HG02870 (cell line): ENCODE data around the gene KCNIP4.

Experiments used
- ATAC-seq: cut with Tn5 transposase; IDR thresholded peaks from one replicate; pipeline ENCODE4 v1.9.1; 2021; ENCODE audit warnings: mild to moderate bottlenecking, moderate library complexity; ENCODE audit not compliant: unreplicated experiment

The KCNIP4 gene

DNA sequence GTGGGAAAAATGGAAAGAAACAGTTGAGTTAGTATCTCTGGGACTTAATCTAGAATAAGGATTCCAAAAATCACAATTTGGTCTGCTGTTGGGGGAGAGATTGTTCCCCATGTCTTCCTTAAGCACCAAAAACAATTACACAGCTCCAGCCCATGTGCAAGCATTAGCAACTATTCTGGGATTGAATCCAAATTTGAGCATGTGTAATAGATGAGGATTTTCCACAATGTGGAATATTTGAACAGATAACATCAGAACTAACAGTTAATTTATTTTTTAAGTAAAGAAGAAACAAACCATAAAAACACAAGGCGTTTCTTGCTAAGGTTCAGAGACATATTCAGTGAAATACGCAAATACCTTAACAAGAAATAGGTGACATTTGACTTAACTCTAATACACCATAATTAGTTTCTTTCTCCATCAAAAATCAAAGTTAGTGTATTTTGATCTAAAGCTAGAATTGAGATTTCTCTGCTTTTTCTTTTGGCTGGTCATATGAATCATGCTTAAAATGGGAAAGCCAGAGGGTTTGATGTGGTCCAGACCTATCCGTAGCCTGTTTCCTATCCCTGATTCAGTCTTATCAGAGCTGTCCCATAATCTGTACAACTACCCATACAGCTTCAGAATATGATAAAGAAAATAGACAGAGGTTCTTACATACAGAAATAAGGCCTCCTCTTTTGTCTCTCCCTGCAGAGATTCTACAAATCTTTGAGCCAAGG, 834.9 kb downstream of the KCNIP4 start:
- no peak for ATAC-seq

DNA sequence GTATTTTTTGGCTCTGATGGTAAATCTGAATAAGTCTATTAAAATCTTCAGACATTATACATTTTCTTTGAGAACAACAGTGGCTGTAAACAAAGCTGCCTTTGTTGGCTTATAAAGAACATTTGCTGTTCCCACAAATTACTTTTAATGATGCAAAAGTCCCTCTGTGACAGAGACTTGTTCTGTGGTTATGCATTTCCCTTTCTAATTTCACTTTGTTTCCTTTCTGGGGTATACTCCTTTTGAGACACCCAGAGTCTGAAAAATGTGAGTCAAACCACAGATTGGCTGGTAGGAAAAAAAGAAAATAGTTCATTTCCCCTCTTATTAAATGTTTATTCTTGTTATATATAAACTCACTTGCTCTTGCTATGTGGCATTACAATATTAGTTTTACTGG, 845.9 kb downstream of the KCNIP4 start:
- ATAC-seq, result no peak

DNA sequence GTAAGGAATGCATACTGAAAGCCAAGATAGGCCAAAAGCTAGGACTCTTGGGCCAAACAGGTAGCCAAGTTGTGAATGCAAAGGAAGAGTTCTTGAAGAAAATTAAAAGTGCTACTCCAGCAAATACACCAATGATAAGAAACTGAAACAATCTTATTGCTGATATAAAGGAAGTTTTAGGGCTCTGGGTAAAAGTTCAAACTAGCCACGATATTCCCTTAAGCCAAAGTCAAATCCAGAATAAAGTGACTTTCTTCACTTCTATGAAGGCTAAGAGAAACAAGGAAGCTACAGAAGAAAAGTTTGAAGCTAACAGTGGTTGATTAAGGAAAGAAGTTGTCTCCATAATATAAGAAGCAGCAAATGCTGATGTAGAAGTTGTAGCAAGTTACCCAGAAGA, 850.7 kb downstream of the KCNIP4 start:
- no peak for ATAC-seq

DNA sequence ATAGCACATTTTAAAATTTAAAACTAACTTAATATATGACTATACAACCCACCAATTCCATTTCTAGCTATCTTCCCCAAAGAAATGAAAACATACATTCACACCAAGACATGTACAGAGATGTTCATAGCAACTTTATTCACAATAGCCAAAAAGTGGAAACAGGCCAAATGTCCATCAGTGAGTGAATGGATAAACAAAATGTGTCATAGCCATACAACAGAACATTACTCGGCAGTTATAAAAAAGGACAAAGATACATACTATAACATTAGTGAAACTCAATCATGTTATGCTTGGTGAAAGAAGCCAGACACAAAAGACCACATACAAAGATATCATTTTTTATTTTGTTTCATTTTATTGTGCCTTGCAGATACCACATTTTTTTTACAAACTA, 851.5 kb downstream of the KCNIP4 start:
- no peak for ATAC-seq

DNA sequence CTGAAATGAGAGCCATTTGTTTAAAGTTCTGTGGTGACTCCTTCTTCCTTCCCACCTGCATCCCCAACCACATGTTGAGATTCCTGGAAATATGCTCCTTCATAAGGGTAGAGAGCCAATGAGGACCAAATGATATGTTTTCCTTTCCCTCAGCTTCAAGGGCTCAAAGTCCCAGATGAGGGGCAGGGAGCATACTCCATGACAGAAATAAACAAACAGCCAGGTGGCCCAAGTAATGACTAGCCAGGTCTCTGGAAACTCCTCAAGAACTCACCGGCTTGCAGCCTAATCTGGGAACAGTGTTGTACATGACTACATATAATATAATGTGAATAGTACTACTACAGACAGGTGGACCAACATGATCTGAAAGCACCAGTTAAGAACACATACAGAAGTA, 856.0 kb downstream of the KCNIP4 start:
- ATAC-seq, result no peak

DNA sequence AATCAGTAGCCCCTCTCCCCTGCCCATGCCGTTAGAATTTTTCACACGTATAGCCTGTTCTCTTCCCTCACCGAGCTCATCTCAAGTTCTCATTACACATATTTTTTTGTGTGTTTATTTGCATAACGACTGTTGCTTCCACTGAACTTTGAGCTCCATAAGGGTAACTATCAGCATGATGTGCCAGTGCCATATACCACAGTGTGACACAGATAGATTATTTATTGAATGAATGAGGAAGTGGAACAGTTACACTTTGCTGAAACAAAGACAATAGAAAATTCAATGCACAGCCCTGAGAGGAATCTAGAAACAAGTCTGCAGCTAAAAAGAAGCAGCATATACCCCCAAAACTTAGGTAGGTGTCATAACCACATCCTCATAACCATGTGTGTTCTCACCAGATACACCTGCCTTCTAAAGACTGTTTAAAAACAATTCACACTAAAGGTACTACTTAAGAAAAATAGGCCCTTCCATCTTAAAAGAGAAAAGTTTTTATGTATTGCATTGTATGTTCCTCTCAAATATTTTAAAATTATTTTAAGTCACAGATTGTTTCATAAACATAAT, 858.4 kb downstream of the KCNIP4 start:
- no peak for ATAC-seq

DNA sequence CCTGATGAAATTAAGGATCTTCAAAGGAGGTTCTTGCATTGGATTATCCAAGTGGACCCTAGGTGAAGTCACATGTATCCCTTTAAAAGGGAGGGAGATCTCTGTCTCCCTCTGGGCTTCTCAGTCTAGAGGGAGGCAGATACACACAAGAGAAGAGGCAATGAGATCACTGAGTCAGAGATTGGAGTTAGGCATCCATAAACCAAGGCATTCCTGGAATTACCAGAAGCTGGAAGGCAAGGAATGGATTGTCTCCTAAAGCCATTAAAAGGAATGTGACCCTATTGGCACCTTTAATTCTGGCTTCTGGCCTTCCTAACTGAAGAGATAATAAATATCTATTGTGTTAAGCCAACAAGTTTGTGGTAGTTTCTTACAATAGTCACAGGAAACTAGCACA, 865.2 kb downstream of the KCNIP4 start:
- no peak for ATAC-seq

DNA sequence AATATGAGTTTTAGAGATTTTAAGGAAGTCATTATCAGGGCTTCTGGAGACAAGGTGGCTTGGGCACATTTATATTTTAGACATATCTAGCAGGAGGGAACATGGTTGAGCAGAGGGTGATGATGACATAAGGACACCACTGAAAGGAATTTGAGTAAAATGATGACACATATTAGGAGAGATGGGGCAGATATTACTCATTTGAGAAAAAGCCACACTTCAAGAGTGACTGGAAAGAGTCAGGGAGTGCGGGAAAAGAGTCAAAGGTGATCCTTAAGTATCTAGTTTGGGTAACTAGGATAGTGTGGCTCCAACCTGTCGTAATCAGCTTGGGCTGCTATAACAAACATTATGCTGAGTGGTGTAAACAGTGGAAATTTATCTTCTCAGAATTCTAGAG, 870.6 kb downstream of the KCNIP4 start:
- no peak for ATAC-seq

DNA sequence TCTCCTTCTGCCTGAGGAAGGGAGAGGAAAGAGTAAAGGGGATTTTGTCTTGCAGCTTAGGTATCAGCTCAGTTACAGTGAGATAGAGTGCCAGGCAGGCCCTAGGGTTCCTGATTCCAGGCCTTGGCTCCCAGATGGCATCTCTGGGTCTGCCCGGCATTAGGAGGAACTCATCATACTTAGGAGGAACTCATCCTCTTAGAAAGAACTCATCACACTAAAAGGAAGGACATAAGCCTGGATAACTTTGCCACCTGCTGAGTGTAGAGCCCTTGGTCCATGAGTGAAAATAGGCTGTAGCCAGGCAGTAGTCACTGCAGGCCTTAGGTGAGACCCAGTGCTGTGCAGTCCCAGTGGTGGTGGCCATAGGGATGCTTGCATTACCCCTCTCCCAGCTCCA, 881.2 kb downstream of the KCNIP4 start:
- ATAC-seq, result no peak

DNA sequence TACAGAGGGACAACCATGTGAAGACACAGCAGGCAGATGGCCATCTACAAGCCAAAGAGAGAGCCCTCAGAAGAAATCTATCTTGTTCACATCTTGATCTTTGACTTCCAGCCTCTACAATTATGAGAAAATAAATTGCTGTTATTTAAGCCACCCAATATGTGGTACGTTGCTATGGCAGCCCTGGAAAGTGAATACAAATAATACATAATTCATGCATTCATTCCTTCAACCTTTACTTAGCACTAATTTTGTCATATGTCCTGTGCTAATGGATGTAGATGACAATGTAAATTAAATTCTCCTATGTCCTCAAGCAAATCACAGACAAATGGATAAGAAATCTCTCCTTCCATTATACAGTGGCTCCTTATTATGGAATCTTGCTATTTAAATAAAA, 886.7 kb downstream of the KCNIP4 start:
- ATAC-seq, result no peak

DNA sequence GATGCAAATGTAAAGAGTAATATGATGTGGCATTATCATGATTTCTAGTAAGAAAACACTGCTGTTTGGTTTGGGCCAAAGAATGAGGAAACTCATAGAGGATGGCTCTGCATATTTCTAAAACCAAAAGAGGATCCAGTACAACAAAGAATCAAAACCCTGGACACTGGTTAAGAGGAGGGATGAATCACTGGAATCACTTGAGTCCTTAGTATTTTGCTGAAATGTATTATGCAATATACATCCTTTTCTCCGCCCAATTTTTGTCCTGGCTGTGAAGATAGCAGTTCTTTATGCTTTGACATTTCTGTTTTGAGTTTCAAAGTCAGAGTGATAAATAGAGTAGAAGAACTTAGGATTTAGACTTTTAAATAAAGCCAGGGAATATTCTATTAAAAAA, 902.4 kb downstream of the KCNIP4 start:
- no peak for ATAC-seq

DNA sequence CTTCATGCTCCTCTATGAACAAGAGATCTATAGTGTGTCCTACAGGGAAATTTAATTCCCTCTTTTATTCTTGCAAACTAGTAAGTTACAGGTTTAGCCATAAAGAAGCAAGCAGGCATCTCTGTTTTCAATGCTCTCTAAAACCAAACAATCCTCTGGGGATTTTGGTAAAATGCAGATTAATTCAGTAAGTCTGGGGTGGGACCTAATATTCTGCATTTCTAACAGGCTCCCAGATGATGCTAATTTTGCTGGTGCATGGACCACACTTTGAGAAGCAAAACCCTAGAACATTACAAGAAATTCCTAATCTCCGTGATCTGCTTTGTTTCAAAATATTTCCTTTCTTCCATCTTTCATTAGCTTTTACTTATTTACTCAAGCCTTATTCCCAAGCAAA, 903.5 kb downstream of the KCNIP4 start:
- ATAC-seq, result no peak

DNA sequence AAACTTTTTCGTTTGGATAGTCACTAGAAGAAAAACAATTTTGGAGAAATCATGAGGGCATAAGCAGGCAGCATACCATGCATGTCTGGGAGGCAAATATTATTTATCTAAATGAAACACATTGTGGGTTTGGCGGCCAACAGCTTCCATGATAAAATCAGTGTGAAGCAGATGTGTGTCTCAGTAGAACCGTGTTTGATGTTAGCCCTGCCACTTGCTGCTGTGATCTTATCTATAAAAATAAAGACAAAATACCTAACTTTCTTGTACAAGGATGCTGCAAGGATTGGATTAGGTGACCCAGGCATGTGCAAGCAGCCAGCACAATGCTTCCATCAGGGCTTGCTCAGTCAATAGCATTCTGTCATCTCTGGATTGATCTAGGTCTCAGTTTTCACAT, 906.9 kb downstream of the KCNIP4 start:
- no peak for ATAC-seq

DNA sequence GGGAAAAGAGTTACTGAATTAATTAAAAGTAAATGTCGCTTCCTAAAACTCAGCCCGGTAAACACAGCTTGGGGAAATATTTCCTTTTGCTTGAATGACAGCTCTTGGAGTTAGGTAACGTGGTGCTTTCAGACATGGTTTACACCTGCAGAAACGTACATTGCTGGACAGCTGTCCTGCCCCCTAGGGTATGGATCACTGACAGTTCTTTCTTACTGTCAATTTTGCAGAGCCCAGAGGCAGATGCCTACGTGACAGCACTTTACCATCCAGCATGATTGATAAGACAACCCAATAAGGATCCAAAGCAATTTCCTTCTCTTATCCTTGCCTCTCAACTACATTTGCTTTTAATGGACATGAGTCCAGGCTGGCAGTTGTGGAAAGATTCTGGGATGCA, 913.8 kb downstream of the KCNIP4 start:
- ATAC-seq, result no peak

DNA sequence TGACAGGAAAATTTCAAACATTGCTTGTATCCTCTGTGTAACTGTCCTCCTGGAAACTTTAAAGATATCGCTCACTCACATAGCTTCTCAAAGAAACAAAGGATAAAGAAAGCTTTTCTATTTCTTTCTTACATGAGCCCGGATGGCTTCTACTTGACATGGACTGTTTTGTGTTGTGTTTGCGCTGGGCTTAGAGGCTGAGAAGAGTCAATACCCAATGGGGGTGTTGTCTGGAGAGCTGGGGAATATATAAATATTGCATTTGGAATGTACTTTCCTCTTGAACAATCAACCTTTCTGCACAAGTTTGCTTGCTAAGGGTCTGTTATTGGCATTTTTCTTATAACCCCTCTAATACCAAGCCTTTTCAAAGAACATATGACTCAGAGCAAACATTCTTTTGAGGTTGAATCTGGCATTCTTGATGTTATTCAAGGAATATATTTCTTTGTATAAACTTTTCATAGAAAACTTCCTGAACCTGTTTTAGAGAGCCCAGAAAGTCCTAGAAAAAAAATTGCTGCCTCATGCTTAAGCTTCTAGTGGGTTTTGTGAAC, 916.4 kb downstream of the KCNIP4 start:
- ATAC-seq, result no peak

DNA sequence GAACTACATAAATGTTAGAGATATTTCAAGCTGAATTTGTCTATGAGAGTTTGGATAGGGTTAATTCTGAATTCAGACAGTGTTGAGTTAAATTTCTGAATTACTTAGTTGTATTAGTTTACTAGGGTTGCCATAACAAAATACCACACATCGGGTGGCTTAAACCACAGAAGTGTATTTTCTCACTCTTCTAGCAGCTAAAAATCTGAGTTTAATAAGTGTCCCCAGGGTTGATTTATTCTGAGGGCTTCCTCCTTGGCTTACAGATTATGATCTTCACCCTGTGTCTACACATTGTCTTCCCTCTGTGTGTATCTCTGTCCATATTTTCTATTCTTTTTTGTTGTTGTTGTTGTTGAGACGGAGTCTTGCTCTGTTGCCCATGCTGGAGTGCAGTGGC, 929.8 kb downstream of the KCNIP4 start:
- no peak for ATAC-seq

DNA sequence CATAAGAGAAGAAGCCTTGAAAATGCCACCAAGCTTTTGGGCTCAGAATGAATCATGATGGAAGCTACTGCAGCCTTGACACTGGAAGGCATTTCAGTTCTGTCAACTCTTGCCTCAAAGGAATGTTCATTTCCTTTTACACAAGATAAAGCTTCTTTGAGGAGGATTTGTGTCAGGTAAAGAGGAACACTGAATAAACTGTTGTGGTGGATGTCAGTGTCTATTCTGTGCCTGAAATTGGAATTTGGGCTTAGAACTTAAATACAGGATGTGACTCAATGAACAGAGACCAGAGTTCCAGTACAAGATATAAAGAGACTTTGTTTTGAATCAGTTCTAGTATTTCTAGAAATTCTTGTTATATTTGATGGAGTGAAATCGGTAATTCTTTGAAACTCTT, 935.1 kb downstream of the KCNIP4 start:
- no peak for ATAC-seq

DNA sequence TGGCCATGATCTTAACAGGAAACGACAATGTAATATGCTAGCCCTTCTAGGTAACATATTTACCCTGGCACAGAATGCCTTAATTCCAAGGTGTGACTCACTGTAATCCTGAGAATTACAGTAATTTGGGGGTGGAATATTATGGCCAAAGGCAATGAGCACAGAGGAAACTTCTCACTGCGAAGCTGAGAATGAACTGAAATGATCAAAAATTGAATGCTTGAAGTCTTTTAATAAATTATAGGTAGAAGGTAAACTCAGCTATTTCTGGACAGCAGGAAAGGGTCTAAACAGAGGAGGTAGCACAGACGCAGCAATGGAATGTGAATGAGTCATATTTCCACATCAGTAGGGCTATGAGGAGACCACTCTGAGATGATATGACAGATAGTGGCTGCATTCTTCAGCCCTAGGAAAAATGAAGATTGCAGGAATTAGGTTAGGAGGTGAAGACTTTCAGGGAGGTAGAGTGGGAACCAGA, 935.7 kb downstream of the KCNIP4 start:
- no peak for ATAC-seq

DNA sequence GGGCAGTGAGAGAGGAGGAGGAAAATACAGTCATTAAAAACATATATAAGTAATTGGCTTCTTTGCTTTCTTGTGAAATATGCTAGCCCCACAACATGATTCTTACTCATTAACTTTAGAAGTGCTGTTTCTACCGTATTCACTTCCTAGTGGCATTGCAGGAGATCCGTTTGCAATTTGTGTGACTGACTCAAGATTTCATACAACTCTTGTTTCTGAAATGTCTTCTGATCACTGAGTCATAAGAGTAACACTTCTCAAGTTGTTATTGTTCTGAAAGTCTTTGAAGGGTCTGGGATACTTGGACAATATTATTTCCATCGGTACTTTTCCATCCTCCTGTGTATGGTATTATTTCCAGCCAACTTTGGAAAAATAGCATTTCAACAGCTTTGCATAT, 937.5 kb downstream of the KCNIP4 start:
- ATAC-seq, result no peak

DNA sequence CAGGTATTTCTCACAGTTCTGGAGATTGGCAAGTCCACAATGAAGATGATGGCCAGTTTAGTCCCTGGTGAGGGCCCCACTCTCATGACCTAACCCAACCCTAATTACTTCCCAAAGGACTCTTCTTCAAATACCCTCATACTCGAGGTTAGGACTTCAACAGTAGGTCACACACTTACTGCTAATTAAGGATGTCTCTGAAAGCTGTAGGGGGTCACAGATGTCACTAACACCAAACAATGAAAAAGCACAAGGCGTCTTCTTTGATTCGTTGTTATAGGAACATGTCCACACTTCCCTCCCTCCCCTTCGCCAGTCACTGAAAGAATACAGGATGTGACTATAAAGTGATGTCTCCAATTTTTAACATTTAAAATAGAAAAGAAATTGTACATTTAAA, 938.6 kb downstream of the KCNIP4 start:
- ATAC-seq, result no peak

DNA sequence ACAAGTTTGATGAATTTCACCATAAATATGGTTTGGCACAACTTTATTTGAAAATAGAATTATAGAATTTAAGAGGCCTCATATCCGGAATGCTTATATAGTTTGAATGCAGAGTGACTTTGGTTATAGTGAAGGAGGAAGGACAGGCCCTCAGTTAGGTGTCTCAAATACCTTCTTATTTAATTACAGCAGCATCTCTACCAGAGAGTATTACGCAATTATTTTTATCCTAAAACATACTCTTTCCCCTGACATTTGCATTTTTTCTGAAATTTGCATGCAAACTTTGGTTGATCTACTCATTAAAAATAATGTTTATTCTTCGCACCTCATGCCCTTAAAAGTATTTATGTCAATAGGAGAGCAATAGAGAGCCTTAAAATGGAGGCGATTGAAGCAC, 942.9 kb downstream of the KCNIP4 start:
- ATAC-seq, result no peak

DNA sequence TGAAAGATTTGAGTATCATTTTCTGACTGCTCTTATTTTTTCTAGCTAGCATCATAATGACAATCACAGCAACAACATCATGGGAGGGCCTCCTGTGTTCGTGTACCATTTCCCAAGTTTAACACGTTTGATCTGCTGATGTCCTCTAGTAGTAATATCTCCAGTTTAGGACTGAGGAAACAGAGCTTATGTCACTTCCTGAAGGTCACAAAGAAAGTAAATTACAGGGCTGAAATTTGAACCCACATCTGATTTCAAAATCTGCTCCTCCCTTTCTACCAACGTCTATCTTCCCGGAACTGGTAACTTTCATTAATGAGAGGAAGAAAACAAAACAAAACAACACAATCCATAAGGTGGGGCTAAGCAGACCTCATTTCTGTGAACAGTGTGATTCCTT, 945.6 kb downstream of the KCNIP4 start:
- ATAC-seq, result no peak

DNA sequence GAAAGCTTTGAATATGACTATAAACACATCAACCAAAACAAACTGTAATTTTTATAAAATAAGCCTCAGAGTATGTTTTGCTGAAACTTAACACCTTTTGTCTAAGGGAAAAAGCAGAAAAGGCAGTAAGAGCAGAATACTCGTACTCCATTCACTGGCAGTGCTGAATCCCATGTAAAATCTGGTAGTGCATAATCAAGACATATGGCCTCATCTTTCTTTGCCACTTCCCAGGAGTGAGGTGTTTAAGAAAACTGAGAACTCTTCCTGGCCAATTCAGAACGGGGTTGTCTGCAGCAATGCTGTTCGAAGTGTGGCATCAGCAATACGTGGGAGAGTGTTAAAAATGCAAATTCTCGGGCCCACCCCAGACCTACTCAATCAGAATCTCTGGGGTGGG, 946.3 kb downstream of the KCNIP4 start:
- ATAC-seq, result no peak
